MM.1S (cell line): ENCODE results near the gene ZNRF1.

Experiments
- EZH2 ChIP-seq: fragments of 300-600 bp; sonication (generic); optimal IDR thresholded peaks from 2 replicates; pipeline ENCODE3; 2017; ENCODE audit warnings: low read depth, mild to moderate bottlenecking, antibody characterized with exemption, low read length, mixed read lengths
- EZH2phosphoT487 ChIP-seq: fragments of 300-600 bp; sonication (generic); IDR thresholded peaks from 2 replicates; pipeline ENCODE4 v1.6.1; 2018; ENCODE audit warnings: antibody characterized with exemption, low read length
- TF ChIP-seq, protein P1 (sequence below): fragments of 300-600 bp; sonication (generic); IDR thresholded peaks from 2 replicates; pipeline ENCODE4 v1.5.1; 2016; ENCODE audit warnings: antibody characterized with exemption, low read length, mixed read lengths

DNA sequence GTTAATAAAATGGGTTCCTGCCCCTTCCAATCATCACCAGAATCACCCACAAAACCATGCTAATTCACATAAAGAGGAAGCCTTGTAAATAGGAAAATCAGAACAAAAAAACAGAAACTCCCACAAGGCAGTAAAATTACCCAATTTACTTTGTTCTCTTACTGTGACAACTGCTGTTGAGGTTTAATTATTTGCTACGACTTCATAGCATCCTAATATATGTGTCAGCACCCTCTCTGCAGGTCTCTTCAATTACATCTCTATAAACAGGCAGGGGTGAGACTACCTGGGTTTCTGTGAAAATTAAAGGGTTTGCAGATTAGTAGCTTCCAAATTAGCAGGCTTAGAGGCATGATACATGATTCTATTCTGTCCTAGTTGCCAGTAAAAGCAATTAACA, 16.6 kb upstream of the ZNRF1 start:
- TF ChIP-seq, protein P1, sequence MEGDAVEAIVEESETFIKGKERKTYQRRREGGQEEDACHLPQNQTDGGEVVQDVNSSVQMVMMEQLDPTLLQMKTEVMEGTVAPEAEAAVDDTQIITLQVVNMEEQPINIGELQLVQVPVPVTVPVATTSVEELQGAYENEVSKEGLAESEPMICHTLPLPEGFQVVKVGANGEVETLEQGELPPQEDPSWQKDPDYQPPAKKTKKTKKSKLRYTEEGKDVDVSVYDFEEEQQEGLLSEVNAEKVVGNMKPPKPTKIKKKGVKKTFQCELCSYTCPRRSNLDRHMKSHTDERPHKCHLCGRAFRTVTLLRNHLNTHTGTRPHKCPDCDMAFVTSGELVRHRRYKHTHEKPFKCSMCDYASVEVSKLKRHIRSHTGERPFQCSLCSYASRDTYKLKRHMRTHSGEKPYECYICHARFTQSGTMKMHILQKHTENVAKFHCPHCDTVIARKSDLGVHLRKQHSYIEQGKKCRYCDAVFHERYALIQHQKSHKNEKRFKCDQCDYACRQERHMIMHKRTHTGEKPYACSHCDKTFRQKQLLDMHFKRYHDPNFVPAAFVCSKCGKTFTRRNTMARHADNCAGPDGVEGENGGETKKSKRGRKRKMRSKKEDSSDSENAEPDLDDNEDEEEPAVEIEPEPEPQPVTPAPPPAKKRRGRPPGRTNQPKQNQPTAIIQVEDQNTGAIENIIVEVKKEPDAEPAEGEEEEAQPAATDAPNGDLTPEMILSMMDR = no peak
- no peak for TF ChIP-seq EZH2
- no peak for TF ChIP-seq EZH2phosphoT487
